Stimulated activated CD4-positive, alpha-beta T cell treated with anti-CD3 and anti-CD28 coated beads, Interleukin-12 subunit alpha, Interleukin-12 subunit beta, amount 100 ng/mL, for 24 hours (primary cell): Measurements from ENCODE around the gene WDR45.

Source experiments
- DNase-seq, 2 experiments: peaks; one replicate each; pipeline ENCODE4 v3.0.0-alpha.2; 2020; ENCODE audit warnings: low read depth in 2 of 2

WDR45 gene

DNA sequence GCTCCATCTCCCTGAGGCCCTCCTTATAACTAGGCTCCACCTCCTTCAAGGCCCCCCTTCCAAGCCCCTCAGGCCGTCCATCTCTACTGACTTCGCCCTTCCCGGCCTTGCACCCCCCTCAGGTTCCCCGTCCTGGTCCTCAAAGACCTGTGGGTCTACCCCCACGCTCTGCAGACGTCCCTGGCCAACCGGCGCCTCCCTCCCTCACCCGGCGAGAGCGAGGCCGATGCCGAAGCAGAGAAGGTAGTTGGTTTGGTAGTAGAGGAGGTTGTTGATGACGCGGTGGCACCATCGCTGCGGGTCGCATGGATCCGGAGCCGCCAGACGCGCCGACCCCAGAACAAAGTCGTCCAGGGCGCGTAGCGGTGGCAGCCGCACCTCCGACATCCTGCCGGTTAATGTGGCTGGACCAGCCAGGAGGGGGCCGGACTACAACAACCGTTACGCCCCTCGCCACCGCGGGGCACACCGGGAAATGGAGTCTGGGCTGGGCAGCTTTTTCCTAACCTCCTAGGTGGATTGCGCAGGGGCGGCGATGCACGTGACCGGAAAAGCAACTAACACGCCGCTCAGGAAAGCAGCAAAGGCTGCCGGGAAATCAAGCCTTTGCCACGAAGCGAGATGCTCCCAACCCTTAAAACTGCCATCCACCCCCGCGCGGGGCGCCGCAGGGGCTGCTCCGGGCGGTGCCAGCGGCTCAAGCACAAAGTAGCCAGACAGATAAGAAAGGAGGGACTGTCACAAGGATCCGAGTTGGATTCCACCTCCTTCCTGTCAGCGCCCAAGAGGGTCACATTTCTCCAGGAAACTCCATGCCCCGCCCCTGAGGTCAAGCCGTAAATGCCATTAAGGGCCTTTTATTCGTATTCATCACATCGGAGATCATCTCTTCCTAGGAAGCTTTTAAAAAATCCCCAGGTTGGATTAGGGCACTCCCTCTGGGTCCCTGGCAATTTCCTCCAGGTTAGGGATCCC, 5.8 kb downstream of the WDR45 start, which contains the start of gene PRAF2:
Gene PRAF2 (minus strand): TSS at position 402 of the 975 bp plus-strand sequence. CDS start 15 bp downstream, at position 387.
- DNase-seq = peak; percentile 77 to 85

- no peak for DNase-seq
Measured at GRCh38 chrX:49072712-49073095, 7.0 kb downstream of the WDR45 start.

- no peak for DNase-seq
Measured at GRCh38 chrX:49071877-49072711, 7.6 kb downstream of the WDR45 start.

- DNase-seq = no peak
Measured at GRCh38 chrX:49070988-49071387, 8.7 kb downstream of the WDR45 start.

- no peak for DNase-seq
Measured at GRCh38 chrX:49069038-49069437, 10.6 kb downstream of the WDR45 start.

- DNase-seq = no peak
Measured at GRCh38 chrX:49067285-49068120, 12.2 kb downstream of the WDR45 start.

DNA sequence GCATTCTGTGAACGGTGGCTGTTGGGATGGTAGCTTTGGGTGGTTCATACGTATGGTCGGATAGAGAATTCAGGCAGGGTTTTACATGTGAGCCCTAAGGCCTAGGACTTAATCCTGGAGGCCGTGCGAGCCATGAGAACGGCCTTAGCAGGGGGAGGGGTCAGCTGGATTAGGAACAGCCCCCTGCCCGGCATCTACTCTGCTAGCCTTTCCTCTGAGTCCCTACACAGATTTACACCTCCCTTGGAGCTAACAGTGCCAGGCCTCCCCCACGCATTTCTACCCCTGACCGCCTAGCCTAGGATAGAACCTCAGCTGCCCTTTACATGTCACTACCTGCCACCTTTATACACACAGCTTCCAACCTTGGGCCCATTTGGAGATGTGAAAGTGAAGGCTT, 13.0 kb downstream of the WDR45 start:
- no peak for DNase-seq

GRCh38 chrX:49066278-49066677, 13.4 kb downstream of the WDR45 start:
- no peak for DNase-seq

DNA sequence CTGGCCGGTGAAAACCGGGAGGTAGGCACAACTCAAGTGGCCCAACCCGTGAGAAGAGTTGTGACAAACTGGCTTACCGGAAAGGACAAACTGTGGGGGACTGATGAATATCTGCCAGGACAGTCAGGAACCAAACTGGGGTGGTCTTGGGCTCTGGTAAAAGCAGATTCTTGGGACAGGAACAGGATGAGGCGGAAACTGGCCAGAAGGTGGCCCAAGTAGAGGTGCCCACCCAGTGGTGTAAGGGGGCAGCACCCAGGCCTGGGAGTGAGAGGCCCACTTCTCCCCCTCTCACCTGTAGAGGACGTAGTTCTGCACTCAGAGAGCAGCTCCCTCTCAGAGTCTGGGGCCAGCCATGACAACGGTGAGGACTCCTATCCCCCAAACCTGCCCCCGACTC, 15.0 kb downstream of the WDR45 start:
- DNase-seq = no peak

- no peak for DNase-seq
Measured at GRCh38 chrX:49064303-49064702, 15.4 kb downstream of the WDR45 start.

DNA sequence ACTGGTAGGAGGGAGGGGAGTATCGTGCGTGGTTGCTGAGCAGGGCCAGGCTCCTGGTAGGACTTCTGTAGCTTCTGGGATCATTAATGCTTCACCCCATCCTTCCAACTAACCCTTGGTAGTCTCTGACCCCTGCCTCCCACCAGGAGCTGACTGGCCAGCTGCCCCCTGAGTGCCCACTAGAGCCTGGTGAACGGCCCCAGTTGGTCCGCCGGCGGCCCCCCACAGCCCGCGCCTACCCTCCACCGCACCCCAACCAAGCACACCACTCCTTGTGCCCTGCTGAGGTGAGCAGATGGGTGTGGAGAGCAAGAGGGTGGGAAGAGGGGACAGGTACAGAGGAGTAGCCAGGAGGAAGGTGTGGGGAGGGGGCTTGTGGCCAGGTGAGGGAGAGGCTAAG, 16.0 kb downstream of the WDR45 start:
- no peak for DNase-seq

GRCh38 chrX:49061916-49062315, 17.8 kb downstream of the WDR45 start:
- DNase-seq = no peak

- DNase-seq = no peak
Measured at GRCh38 chrX:49061490-49061889, 18.2 kb downstream of the WDR45 start.

GRCh38 chrX:49060914-49061313, 18.8 kb downstream of the WDR45 start:
- no peak for DNase-seq

DNA sequence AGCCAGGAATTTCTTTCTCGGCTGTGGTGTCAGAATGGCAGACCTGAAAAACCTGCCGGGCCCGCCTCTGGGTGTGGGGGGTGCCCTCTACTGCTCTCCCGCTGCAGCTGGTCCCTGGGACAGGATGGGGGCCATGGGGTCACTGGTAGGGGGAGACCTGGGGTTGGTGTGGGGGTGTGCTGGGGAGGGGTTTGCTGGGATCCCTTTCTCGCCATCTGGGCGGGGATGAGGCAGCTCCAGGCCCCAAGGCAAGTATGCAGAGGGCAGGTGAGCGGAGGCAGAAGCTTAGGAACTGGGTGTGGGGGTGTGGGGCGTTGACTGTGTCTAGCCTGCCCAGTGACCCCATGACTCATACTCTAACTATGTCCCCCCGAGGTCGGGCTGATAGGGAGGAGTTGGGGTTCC, 20.0 kb downstream of the WDR45 start:
- no peak for DNase-seq

- DNase-seq = no peak
Measured at GRCh38 chrX:49059201-49059600, 20.5 kb downstream of the WDR45 start.

DNA sequence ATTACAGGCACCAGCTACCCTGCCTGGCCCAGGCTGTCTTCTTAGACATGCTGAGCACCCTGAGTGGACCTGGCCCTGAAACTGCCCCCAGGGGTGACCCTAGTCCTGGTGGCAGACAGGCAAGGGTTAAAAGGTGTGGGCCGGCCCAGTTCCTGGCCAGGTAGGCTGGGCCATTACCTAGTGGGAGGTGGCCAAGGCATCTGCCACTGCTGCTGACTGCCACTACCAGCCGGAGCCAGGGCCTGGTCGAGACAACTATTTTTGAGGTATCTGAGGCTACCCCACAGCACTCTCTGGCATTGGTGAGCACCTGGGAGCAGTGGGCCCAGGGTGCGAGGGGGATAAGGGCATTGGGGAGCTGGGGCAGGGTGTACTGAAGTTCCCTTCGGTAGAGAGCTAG, 20.9 kb downstream of the WDR45 start, which contains the start of gene CCDC120:
Gene CCDC120 (plus strand): TSS at position 206 of the 400 bp plus-strand sequence. CDS start 3,043 bp downstream, outside the sequence.
- DNase-seq = no peak

DNA sequence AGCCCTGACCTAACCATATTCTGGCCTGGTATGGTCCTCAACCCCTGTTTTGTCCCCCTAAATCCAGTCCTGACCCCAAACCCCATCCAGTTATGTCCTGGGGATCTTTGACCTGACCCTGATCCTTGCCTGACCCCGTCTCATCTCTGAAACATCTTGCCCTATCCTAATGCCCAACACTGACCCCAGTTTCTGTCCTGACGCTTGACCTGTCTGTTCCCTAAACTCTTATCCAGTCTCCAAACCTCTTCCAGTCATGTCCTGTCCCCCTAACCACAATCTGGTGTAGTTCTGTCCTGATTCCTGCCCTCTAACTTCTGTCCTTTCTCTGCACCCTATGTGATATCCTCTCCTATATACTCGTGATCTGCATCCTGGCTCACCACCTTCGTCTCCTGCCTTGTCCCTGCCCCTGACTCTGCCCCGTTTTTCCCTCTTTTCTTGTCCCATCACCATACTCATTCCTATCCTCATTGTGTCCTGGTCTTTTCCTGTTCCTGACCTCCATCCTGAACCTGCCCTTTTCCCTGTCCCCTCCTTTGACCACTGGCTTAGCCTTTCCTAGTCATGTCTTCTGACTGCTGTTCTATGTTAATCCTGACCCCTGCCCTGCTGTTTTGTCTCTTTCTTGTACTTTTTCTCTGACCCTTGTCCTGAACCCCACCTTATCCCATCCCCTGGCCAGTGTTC, 25.5 kb downstream of the WDR45 start:
- DNase-seq = no peak

- peak; percentile 36 to 48 for DNase-seq
Measured at GRCh38 chrX:49053223-49054072, 26.2 kb downstream of the WDR45 start.

- DNase-seq = no peak
Measured at GRCh38 chrX:49043987-49044281, 35.8 kb downstream of the WDR45 start.
